Thoracic aorta (tissue), 2 donors: ENCODE measurements around the gene TMEM233. TPM values are rescaled to one million over a fixed set of nuclear protein-coding genes. Genes with fewer than 3 reads are reported as not detected.

Source experiments
- ATAC-seq: fragments of 150-250 bp; one replicate; pipeline ENCODE4 v1.8.0; 2017; ENCODE audit warnings: low read depth; ENCODE audit not compliant: insufficient number of reproducible peaks, low FRiP score
- DNase-seq: peaks from one replicate; pipeline ENCODE4 v3.0.0-alpha.2; 2020; ENCODE audit warnings: low spot score
- H3K27ac ChIP-seq, 2 donors: fragments of 200-600 bp; sonication (generic); 1 replicate in 1 of 2; 2 replicates in 1 of 2; pipeline ENCODE4 v1.5.1; 2016; ENCODE audit warnings: mild to moderate bottlenecking in 2 of 2, moderate library complexity in 2 of 2
- H3K27me3 ChIP-seq: fragments of 200-600 bp; sonication (generic); replicated peaks from 2 replicates; pipeline ENCODE4 v1.6.0; 2016; ENCODE audit warnings: mild to moderate bottlenecking; ENCODE audit not compliant: insufficient read depth
- H3K36me3 ChIP-seq: fragments of 200-600 bp; sonication (generic); one replicate; pipeline ENCODE4 v1.5.1; 2016
- H3K4me1 ChIP-seq, 2 donors: fragments of 200-600 bp; sonication (generic); 1 replicate in 1 of 2; 2 replicates in 1 of 2; pipeline versions ENCODE4 v1.5.1 to v1.6.0; 2016; ENCODE audit warnings: low read depth in 2 of 2, mild to moderate bottlenecking in 1 of 2; ENCODE audit not compliant: control insufficient read depth in 1 of 2
- H3K4me3 ChIP-seq: fragments of 200-600 bp; sonication (generic); 2 replicates; pipeline ENCODE4 v1.5.1; 2016; ENCODE audit warnings: mild to moderate bottlenecking
- H3K9me3 ChIP-seq: fragments of 200-600 bp; sonication (generic); 2 replicates; pipeline ENCODE4 v1.5.1; 2016
- total RNA-seq, 2 donors: library from RNA; depleted of rRNA; stranded (reverse); fragments of >200 nt; gene quantifications; one replicate each; pipeline versions ENCODE4 v1.1.0 to v1.2.3, GENCODE V29; 2016
- TF ChIP-seq, protein P1 (sequence below): fragments of 200-600 bp; sonication (generic); IDR thresholded peaks from one replicate; pipeline ENCODE4 v1.5.1; 2019; ENCODE audit warnings: antibody characterized with exemption

The TMEM233 gene
- total RNA-seq, 2 donors from 2014 or later = 2.7 TPM; not detected in 1

- Histone ChIP-seq H3K27me3 (no peaks in the 10 kb centered on the region), H3K9me3 (no peaks in the 10 kb centered on the region), H3K4me1 (no peaks in the 10 kb centered on the region), H3K4me3 (no peak overlapping the region), H3K36me3 (peaks cover 16% of the 10 kb centered on the region), H3K27ac (no peak overlapping the region)
- ATAC-seq (no peak), DNase-seq (no peak)
- TF ChIP-seq, protein P1, sequence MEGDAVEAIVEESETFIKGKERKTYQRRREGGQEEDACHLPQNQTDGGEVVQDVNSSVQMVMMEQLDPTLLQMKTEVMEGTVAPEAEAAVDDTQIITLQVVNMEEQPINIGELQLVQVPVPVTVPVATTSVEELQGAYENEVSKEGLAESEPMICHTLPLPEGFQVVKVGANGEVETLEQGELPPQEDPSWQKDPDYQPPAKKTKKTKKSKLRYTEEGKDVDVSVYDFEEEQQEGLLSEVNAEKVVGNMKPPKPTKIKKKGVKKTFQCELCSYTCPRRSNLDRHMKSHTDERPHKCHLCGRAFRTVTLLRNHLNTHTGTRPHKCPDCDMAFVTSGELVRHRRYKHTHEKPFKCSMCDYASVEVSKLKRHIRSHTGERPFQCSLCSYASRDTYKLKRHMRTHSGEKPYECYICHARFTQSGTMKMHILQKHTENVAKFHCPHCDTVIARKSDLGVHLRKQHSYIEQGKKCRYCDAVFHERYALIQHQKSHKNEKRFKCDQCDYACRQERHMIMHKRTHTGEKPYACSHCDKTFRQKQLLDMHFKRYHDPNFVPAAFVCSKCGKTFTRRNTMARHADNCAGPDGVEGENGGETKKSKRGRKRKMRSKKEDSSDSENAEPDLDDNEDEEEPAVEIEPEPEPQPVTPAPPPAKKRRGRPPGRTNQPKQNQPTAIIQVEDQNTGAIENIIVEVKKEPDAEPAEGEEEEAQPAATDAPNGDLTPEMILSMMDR = no peak
Measured at GRCh38 chr12:119684711-119685369, 91.3 kb downstream of the TMEM233 start.

GRCh38 chr12:119685375-119685774 is 91.8 kb downstream of the TMEM233 start:
- ATAC-seq = no peak
- TF ChIP-seq, protein P1 = no peak
- no peak overlapping the region for H3K4me3 ChIP-seq
- no peak for DNase-seq
- no peak overlapping the region for H3K27ac ChIP-seq
- H3K27me3 ChIP-seq = no peaks in the 10 kb centered on the region
- peaks cover 11% of the 10 kb centered on the region for H3K36me3 ChIP-seq
- H3K4me1 ChIP-seq = no peaks in the 10 kb centered on the region
- no peaks in the 10 kb centered on the region for H3K9me3 ChIP-seq

DNA sequence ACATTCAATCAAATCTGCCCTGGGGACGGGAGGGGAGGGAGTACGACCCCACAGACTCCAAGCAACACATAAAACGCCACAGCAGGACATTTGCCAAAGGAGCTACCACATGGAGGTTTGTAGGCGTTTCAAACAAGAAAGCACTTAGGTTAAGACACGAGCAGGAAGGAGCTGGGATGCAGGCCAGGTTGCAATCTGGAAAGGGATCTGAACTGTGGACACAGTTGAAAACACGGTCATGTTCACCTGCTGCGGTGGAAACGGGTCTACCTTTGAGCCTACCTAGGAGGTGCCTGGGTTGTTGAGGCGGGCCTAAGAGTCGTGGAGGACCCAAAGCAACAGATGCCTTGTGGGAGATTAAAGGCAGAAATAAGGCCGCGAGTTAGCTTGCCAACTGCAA is 92.8 kb downstream of the TMEM233 start:
- Histone ChIP-seq H3K4me1 (no peaks in the 10 kb centered on the region), H3K36me3 (peaks cover under 1% of the 10 kb centered on the region), H3K27ac (no peak overlapping the region), H3K27me3 (no peaks in the 10 kb centered on the region), H3K4me3 (no peak overlapping the region), H3K9me3 (no peaks in the 10 kb centered on the region)
- ATAC-seq (no peak), DNase-seq (no peak)
- TF ChIP-seq, protein P1 = no peak

- DNase-seq (no peak), ATAC-seq (no peak)
- no peaks in the 10 kb centered on the region for H3K9me3 ChIP-seq
- H3K36me3 ChIP-seq = no peaks in the 10 kb centered on the region
- H3K4me3 ChIP-seq = no peak overlapping the region
- no peaks in the 10 kb centered on the region for H3K27me3 ChIP-seq
- H3K27ac ChIP-seq = no peak overlapping the region
- H3K4me1 ChIP-seq = no peaks in the 10 kb centered on the region
- TF ChIP-seq, protein P1 = no peak
Measured at GRCh38 chr12:119686776-119687175, 93.2 kb downstream of the TMEM233 start.

GRCh38 chr12:119687406-119687805 is 93.8 kb downstream of the TMEM233 start:
- H3K27me3 ChIP-seq = no peaks in the 10 kb centered on the region
- no peak overlapping the region for H3K4me3 ChIP-seq
- no peaks in the 10 kb centered on the region for H3K9me3 ChIP-seq
- TF ChIP-seq, protein P1 = no peak
- H3K4me1 ChIP-seq = no peaks in the 10 kb centered on the region
- no peak for ATAC-seq
- no peak for DNase-seq
- no peaks in the 10 kb centered on the region for H3K36me3 ChIP-seq
- no peak overlapping the region for H3K27ac ChIP-seq
